ENCODE measurements around the gene PTPRN2.

GRCh38 chr7:158109364-158110033 is 478.1 kb downstream of the PTPRN2 start:
- no peak for TF ChIP-seq CTCF (IDR thresholded peaks at IDR 0.05)
- no peak for TF ChIP-seq ZFX (IDR thresholded peaks at IDR 0.05; ENCODE audit: borderline replicate concordance)
